ENCODE results near the gene YPEL2. TPM values are rescaled to one million over a fixed set of nuclear protein-coding genes. Genes with fewer than 3 reads are reported as not detected.
A peak's percentile ranks its signal among the peaks of the same experiment; 100 is the strongest.

YPEL2 gene
- polyA plus RNA-seq, 3 donors = 21.5 to 63.1 (median 25.1) TPM

GRCh38 chr17:59401274-59401673 is 69.8 kb downstream of the YPEL2 start:
- Histone ChIP-seq H3K79me2 (ENCODE audit: insufficient read depth, low read length) (no peaks in the 10 kb centered on the region), H3K27ac (ENCODE audit: low read depth in 1 of 2, low read length in 2 of 2) (no peak overlapping the region), H3K4me1 (ENCODE audit: control insufficient read depth in 1 of 2, insufficient read depth in 2 of 2, low read length in 2 of 2) (no peaks in the 10 kb centered on the region), H3K4me2 (replicated peaks; ENCODE audit: extremely low read depth, low read length, poor library complexity, severe bottlenecking) (no peak overlapping the region), H4K20me1 (ENCODE audit: insufficient read depth, low read length) (peaks cover 42% of the 10 kb centered on the region), H2AFZ (ENCODE audit: insufficient read depth, low read depth, low read length, poor library complexity, severe bottlenecking) (no peak overlapping the region), H3K36me3 (replicated peaks in 1 of 2; ENCODE audit: control insufficient read depth in 1 of 2, insufficient read depth in 2 of 2, low read length in 2 of 2) (peaks cover 52 to 90% of the 10 kb centered on the region in 2 donors), H3K27me3 (ENCODE audit: control insufficient read depth in 2 of 2, insufficient read depth in 2 of 2, low read length in 2 of 2) (no peaks in the 10 kb centered on the region), H3K9ac (ENCODE audit: insufficient read depth, low read length, poor library complexity, severe bottlenecking) (no peak overlapping the region), H3K9me3 (replicated peaks in 1 of 2; ENCODE audit: control insufficient read depth in 1 of 2, insufficient read depth in 1 of 2, low read length in 2 of 2) (no peaks in the 10 kb centered on the region), H3K4me3 (replicated peaks in 1 of 3; ENCODE audit: low read depth in 2 of 3, low read length in 3 of 3) (no peak overlapping the region)
- Mint-ChIP-seq H3K4me1 (peaks cover 12% of the 10 kb centered on the region), H3K36me3 (peaks cover 81 to 89% of the 10 kb centered on the region in 2 donors), H3K27me3 (ENCODE audit: low read depth in 3 of 3) (no peaks in the 10 kb centered on the region), H3K27ac (peak overlapping the region in 1 of 7 donors; percentile 26), H3K9me3 (no peaks in the 10 kb centered on the region), H3K4me3 (no peak overlapping the region)
- intact Hi-C loops (cut with micrococcal nuclease) = no loop called here
- no peak for DNase-seq
- TF ChIP-seq CTCF (IDR thresholded peaks at IDR 0.05) = no peak
- no CpG with 5 or more reads among the region's 3 CpGs for WGBS (ENCODE audit: insufficient coverage)

- peak overlapping the region in 1 of 7 donors; percentile 26 for H3K27ac Mint-ChIP-seq
- no peaks in the 10 kb centered on the region for H3K79me2 ChIP-seq (ENCODE audit: insufficient read depth, low read length)
- H3K36me3 ChIP-seq (replicated peaks in 1 of 2; ENCODE audit: control insufficient read depth in 1 of 2, insufficient read depth in 2 of 2, low read length in 2 of 2) = peaks cover 50 to 87% of the 10 kb centered on the region in 2 donors
- H3K27ac ChIP-seq (ENCODE audit: low read depth in 1 of 2, low read length in 2 of 2) = no peak overlapping the region
- H3K4me1 ChIP-seq (ENCODE audit: control insufficient read depth in 1 of 2, insufficient read depth in 2 of 2, low read length in 2 of 2) = no peaks in the 10 kb centered on the region
- no peaks in the 10 kb centered on the region for H3K27me3 Mint-ChIP-seq (ENCODE audit: low read depth in 3 of 3)
- H3K9me3 ChIP-seq (replicated peaks in 1 of 2; ENCODE audit: control insufficient read depth in 1 of 2, insufficient read depth in 1 of 2, low read length in 2 of 2) = no peaks in the 10 kb centered on the region
- H3K9ac ChIP-seq (ENCODE audit: insufficient read depth, low read length, poor library complexity, severe bottlenecking) = no peak overlapping the region
- H3K4me2 ChIP-seq (replicated peaks; ENCODE audit: extremely low read depth, low read length, poor library complexity, severe bottlenecking) = no peak overlapping the region
- no peak for TF ChIP-seq CTCF (IDR thresholded peaks at IDR 0.05)
- H3K4me3 Mint-ChIP-seq = no peak overlapping the region
- H2AFZ ChIP-seq (ENCODE audit: insufficient read depth, low read depth, low read length, poor library complexity, severe bottlenecking) = no peak overlapping the region
- peaks cover 8% of the 10 kb centered on the region for H3K4me1 Mint-ChIP-seq
- no CpG with 5 or more reads among the region's 1 CpG for WGBS (ENCODE audit: insufficient coverage)
- intact Hi-C loops (cut with micrococcal nuclease) = no loop called here
- peaks cover 79 to 88% of the 10 kb centered on the region in 2 donors for H3K36me3 Mint-ChIP-seq
- no peak overlapping the region for H3K4me3 ChIP-seq (replicated peaks in 1 of 3; ENCODE audit: low read depth in 2 of 3, low read length in 3 of 3)
- peaks cover 38% of the 10 kb centered on the region for H4K20me1 ChIP-seq (ENCODE audit: insufficient read depth, low read length)
- no peaks in the 10 kb centered on the region for H3K27me3 ChIP-seq (ENCODE audit: control insufficient read depth in 2 of 2, insufficient read depth in 2 of 2, low read length in 2 of 2)
- DNase-seq = no peak
- H3K9me3 Mint-ChIP-seq = no peaks in the 10 kb centered on the region
These were observed 70.3 kb downstream of the YPEL2 start for GRCh38 chr17:59401725-59402124.

Data from CD14-positive monocyte (primary cell).